Stimulated activated CD4-positive, alpha-beta T cell treated with anti-CD3 and anti-CD28 coated beads, Interleukin-1b, Interleukin-23, amount 100 ng/mL, for 48 hours (primary cell): ENCODE measurements around the gene GABRP.
"Not testable (repeated sequence)": the region's sequence is repeated elsewhere in the genome, so short reads cannot be mapped to it uniquely, and the experiment has no call there.

ENCODE experiments used
- DNase-seq: peaks from one replicate; pipeline ENCODE4 v3.0.0-alpha.2; 2020

Gene GABRP

DNA sequence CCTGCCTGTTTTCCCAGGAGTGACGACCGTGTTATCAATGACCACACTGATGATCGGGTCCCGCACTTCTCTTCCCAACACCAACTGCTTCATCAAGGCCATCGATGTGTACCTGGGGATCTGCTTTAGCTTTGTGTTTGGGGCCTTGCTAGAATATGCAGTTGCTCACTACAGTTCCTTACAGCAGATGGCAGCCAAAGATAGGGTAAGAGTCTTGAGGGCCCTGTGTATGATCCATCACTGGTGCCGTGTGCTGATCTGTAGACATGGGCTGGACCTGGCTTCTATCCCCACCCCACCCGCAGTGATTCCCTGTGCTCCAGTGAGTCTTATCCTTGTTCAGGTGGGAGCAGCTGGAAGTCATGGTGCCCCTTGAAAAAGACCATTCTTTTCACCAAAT is 26.0 kb downstream of the GABRP start:
- no peak for DNase-seq

GRCh38 chr5:170811719-170812118 is 28.2 kb downstream of the GABRP start:
- DNase-seq: no peak

GRCh38 chr5:170813231-170813630 is 29.7 kb downstream of the GABRP start:
- DNase-seq: no peak

DNA sequence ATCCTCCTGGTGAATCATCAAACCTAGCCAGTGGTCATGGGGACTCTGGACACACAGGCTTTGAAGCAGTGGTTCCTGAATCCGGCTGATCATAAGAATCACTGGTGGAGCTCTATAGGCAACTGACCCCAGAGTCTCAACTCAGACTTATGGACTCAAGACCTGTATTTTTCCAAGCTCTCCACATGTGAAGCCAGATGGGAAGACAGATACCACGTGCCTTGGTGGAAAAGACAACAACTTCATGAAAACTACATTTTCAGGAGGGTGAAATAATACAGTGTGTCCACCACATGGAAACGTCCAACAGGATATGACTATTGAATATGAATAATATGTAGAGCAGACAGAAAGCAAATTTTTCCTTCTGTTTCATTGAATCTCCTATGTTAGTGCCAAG is 33.7 kb downstream of the GABRP start:
- DNase-seq: no peak

- no peak for DNase-seq
Observed at GRCh38 chr5:170818232-170818631, 34.7 kb downstream of the GABRP start.

- DNase-seq: no peak
Observed at GRCh38 chr5:170819824-170820223, 36.3 kb downstream of the GABRP start.

GRCh38 chr5:170821257-170821800 is 37.8 kb downstream of the GABRP start:
- no peak for DNase-seq

DNA sequence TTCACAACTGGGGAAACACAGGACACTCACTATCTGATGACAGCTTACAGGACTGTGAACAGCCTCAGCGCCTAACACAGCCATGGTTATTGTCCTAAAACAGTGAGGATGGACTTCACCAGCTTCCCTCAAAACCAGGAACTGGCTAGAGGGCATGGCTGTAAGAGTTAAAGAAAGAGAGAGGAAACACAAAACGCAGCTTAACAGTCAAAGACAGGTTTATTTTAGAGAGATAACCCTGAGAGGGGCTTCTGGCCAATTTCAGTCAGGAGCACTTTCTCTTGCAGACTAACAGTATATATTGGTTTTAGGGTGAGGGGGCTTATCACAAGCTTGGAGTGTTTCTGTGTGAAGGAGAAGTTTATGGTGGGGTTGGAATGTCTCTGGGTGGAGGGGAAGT is 42.6 kb downstream of the GABRP start:
- DNase-seq: no peak

GRCh38 chr5:170832241-170832640 is 48.7 kb downstream of the GABRP start:
- no peak for DNase-seq

GRCh38 chr5:170833981-170834380 is 50.5 kb downstream of the GABRP start:
- not testable (repeated sequence) for DNase-seq

DNA sequence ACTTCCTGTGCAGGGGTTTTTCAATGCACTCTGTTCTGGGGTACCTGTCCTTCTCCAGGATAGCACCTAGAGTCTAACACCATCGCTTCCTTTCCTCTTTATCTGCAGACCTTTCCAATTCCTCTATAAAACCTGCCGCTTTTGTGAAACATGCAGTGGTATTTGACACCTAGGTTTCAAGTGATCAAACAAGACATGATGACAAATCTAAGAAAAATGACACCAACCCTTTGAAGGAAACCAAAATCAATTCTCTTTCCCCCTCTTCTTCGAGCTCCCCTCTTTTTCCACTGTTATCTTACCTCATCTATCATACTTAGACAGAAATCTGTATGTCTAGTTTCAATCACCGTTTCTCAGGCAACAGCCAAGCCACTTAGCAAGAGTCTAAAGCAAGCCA is 52.7 kb downstream of the GABRP start:
- DNase-seq: no peak

GRCh38 chr5:170843870-170844269 is 60.3 kb downstream of the GABRP start:
- DNase-seq: no peak

DNA sequence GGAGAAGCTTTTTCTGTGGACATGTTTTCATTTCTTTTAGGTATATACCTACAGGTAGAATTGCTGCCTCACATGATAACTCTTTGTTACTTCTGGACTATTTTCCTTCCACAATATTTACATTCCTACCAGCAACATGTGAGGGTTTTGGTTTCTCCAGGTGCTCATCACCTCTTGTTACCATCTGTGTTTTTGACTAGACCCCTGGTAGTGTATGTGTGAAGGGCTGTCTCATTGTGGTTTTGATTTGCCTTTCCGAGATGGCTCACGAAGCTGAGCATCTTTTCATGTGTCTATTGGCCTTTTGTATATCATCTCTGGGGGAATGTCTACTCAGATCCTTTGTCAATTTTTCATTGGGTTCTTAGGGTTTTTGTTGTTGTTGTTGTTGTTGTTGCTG is 61.1 kb downstream of the GABRP start:
- no peak for DNase-seq

DNA sequence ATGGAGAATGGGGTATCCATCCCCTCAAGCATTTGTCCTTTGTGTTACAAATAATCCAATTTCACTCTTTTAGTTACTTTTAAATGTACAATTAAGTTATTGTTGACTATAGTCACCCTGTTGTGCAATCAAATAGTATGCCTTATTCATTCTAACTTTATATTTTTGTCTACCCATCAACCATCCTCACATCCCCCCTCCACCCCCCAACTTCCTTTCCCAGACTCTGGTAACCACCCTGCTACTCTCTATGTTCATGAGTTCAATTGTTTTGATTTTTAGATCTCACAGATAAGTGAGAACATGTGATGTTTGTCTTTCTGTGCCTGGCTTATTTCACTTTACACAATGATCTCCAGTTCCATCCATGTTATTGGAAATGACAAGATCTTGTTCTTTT is 62.9 kb downstream of the GABRP start:
- DNase-seq: no peak

- no peak for DNase-seq
Observed at GRCh38 chr5:170846846-170847245, 63.3 kb downstream of the GABRP start.

- DNase-seq: no peak
Observed at GRCh38 chr5:170848033-170848432, 64.5 kb downstream of the GABRP start.

- DNase-seq: no peak
Observed at GRCh38 chr5:170849374-170849773, 65.8 kb downstream of the GABRP start.

DNA sequence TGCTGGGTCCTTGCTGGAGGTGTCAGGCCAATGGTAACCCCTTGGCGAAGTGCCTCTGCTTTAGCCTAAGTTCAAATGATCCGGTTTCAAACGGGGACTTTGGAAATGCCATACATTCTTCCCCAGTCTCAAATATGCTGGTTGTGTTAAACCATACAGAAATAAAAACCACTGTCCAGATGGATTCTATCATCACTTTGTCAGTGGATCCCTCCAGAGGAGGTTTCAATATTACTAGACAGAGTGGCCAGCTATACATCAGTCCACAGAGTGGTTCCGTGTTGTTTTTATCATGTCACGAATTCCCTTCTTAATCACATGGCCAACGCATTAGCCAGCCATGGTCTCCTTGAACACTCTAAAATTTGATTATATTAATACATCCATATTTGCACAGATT is 71.0 kb downstream of the GABRP start:
- no peak for DNase-seq

GRCh38 chr5:170857066-170857465 is 73.5 kb downstream of the GABRP start:
- DNase-seq: no peak

- no peak for DNase-seq
Observed at GRCh38 chr5:170860415-170860814, 76.9 kb downstream of the GABRP start.

DNA sequence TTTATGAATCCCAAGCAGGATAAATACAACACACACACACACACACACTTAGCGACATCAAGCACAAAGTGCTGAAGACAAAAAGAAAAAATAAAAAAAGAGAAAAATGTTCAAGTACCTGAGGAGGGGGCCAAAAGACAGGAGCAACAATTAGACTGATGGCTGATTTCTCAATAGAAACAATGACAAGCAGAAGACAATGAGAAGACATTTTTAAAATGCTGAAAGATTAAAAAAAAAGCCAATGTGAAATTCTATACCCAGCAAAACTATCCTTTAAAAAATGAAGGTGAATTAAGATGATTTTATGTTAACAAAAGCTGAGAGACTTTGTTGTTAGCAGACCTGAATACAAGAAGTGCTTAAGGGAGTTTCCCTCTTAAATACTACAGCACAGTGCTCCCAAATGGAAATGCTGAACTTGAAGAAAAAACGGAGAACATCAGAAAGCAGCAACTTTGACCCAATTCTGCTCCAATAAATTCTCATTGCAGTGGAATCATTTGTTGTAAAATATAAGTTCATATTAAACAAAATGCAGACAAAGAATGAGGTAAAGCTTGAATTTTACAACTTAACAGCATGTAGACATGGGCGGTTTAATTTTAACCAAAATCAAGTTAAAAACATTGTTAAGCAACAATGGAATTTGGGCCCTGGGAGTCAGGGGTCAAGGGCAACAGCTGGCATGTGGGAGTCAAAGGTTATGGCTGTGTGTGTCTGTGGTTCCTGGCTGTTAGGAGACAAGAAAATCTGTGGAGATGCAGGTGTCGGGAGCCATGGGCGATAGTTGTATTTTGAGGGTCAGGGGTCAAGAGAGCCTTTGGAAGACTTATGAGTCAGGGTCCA is 77.5 kb downstream of the GABRP start:
- DNase-seq: no peak

DNA sequence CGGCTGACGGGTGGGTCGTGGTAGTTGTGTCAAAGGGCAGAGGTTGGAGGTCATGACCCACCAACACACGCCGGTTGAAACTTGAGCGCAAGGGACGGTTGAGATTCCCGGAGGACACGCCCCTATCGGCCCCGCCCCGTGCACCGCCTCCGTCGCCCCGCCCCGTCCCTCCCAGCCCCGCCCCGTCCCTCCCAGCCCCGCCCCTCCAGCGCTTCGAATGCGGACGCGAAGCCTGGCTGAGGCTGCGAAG is 78.1 kb downstream of the GABRP start:
- DNase-seq: no peak

GRCh38 chr5:170861917-170862766 is 78.6 kb downstream of the GABRP start, which contains the start of gene RANBP17:
TSS of gene RANBP17 (plus strand) at chr5:170862018.
- no peak for DNase-seq

- no peak for DNase-seq
Observed at GRCh38 chr5:170863646-170864045, 80.1 kb downstream of the GABRP start.
